K562 (cell line): ENCODE measurements around the gene ANKRD33. TPM values are rescaled to one million over a fixed set of nuclear protein-coding genes. Genes with fewer than 3 reads are reported as not detected.

Source experiments
- ATAC-seq: fragments of 200-7000 bp; cut with Tn5 transposase; 3 replicates; pipeline ENCODE4 v1.9.1; 2020; ENCODE audit warnings: moderate library complexity
- BruUV-seq: library from RNA; stranded (reverse); fragments of 400-500 nt; replicated peaks from 2 replicates; lab custom pipeline; 2021; lab: Mats Ljungman, UMichigan
- CTCF ChIA-PET: fragments of 300-600 bp; formaldehyde crosslinking; extraction: SDS; loops from one replicate; lab custom pipeline; 2021; ENCODE audit warnings: low intra/inter-chr PET ratio; lab: Yijun Ruan, JAX
- POLR2A ChIA-PET: fragments of 300-600, 350-650 bp; sonication (Branson Sonifier 250); formaldehyde crosslinking; extraction: SDS; loops from one replicate; lab custom pipeline; 2021; ENCODE audit warnings: antibody characterized with exemption, inconsistent platforms; lab: Yijun Ruan, JAX
- DNase-seq, 4 experiments: peaks; one replicate each; pipeline versions ENCODE4 v3.0.0 to v3.0.0-alpha.2; 2011 to 2018; ENCODE audit warnings: low spot score in 3 of 4, mixed read lengths in 3 of 4; ENCODE audit errors: extremely low read depth in 1 of 4
- FAIRE-seq: peaks from 2 replicates; lab custom pipeline; 2011; peaks lifted over from hg19 to GRCh38; lab: Jason Lieb, UNC
- H2AFZ ChIP-seq: 2 replicates; pipeline ENCODE4 v1.6.0; 2011; ENCODE audit warnings: low read depth, low read length, control low read depth, inconsistent platforms
- H3K27ac ChIP-seq: fragments of 200-600 bp; 3 replicates; pipeline ENCODE4 v1.8.0; 2011; ENCODE audit warnings: low read depth, mild to moderate bottlenecking, control low read depth, inconsistent platforms, low read length, moderate library complexity, mixed read lengths; ENCODE audit errors: extremely low read depth
- H3K27me3 ChIP-seq, 2 experiments: fragments of 300-600 bp in 1 of 2; 2 replicates in 1 of 2; 3 replicates in 1 of 2; pipeline versions ENCODE4 v1.6.0 to v1.8.0; 2011; ENCODE audit warnings: inconsistent platforms in 2 of 2, low read length in 2 of 2, mild to moderate bottlenecking in 1 of 2, mixed read lengths in 1 of 2, moderate library complexity in 1 of 2; ENCODE audit not compliant: control insufficient read depth in 2 of 2, insufficient read depth in 2 of 2
- H3K36me3 ChIP-seq: fragments of 300-600 bp; 3 replicates; pipeline ENCODE4 v1.8.0; 2011; ENCODE audit warnings: mild to moderate bottlenecking, low read length, inconsistent platforms; ENCODE audit not compliant: control insufficient read depth, insufficient read depth
- H3K4me1 ChIP-seq, 2 experiments: fragments of 200-600 bp in 1 of 2; replicated peaks in 1 of 2; 2 replicates in 1 of 2; 3 replicates in 1 of 2; pipeline versions ENCODE4 v1.5.1 to v1.8.0; 2011; ENCODE audit warnings: inconsistent platforms in 2 of 2, low read length in 2 of 2, mild to moderate bottlenecking in 1 of 2, mixed read lengths in 1 of 2, moderate library complexity in 1 of 2; ENCODE audit not compliant: control insufficient read depth in 2 of 2, insufficient read depth in 2 of 2
- H3K4me2 ChIP-seq: 2 replicates; pipeline ENCODE4 v1.6.1; 2011; ENCODE audit warnings: low read length, control low read depth, inconsistent platforms, mixed read lengths; ENCODE audit not compliant: insufficient read depth
- H3K4me3 ChIP-seq: fragments of 200-600 bp; sonication (generic), shearing (Covaris generic); 2 replicates; pipeline ENCODE4 v1.5.1; 2016; ENCODE audit warnings: control low read depth, inconsistent platforms
- H3K79me2 ChIP-seq: fragments of 200-600 bp; 3 replicates; pipeline ENCODE4 v1.8.0; 2011; ENCODE audit warnings: low read length, inconsistent platforms; ENCODE audit not compliant: control insufficient read depth, insufficient read depth
- H3K9ac ChIP-seq, 2 experiments: 2 replicates each; pipeline versions ENCODE4 v1.6.0 to v1.6.1; 2011; ENCODE audit warnings: low read depth in 2 of 2, low read length in 2 of 2, control low read depth in 1 of 2, inconsistent platforms in 1 of 2, mild to moderate bottlenecking in 1 of 2, mixed read lengths in 1 of 2; ENCODE audit not compliant: insufficient read depth in 1 of 2
- H3K9me1 ChIP-seq: one replicate; pipeline ENCODE4 v1.6.0; 2011; ENCODE audit warnings: inconsistent platforms, mild to moderate bottlenecking, low read length, moderate library complexity; ENCODE audit not compliant: control insufficient read depth, insufficient read depth
- H3K9me3 ChIP-seq: replicated peaks from 2 replicates; pipeline ENCODE4 v1.5.1; 2011; ENCODE audit warnings: low read depth, low read length, inconsistent platforms; ENCODE audit not compliant: control insufficient read depth, insufficient read depth
- H4K20me1 ChIP-seq: replicated peaks from 2 replicates; pipeline ENCODE4 v1.6.1; 2011; ENCODE audit warnings: low read length, inconsistent platforms, mixed read lengths; ENCODE audit not compliant: control insufficient read depth, insufficient read depth
- RBM15 ChIP-seq: fragments of 200-400 bp; formaldehyde crosslinking; IDR thresholded peaks from 2 replicates; pipeline ENCODE4 v1.6.1; 2018; ENCODE audit warnings: mild to moderate bottlenecking, low read length, moderate library complexity; ENCODE audit not compliant: insufficient read depth
- STAG1 ChIP-seq: sonication (generic); formaldehyde crosslinking; IDR thresholded peaks from 2 replicates; pipeline ENCODE4 v1.5.0; 2020; ENCODE audit warnings: missing genetic modification reagents, borderline replicate concordance
- ZBTB7A ChIP-seq: IDR thresholded peaks from 2 replicates; pipeline ENCODE4 v1.6.1; 2011; ENCODE audit warnings: low read depth, mild to moderate bottlenecking, low read length, moderate library complexity, borderline replicate concordance; ENCODE audit not compliant: control insufficient read depth
- WGBS: fragments of 100-300 bp; shearing (Covaris generic); methylation state at CpG from one replicate; pipeline ENCODE4 v1.1.6; 2016; ENCODE audit warnings: low coverage, mixed read lengths; ENCODE audit not compliant: insufficient coverage; ENCODE audit errors: missing lambda C conversion rate; 5-methylcytosine and 5-hydroxymethylcytosine counted together
- in situ Hi-C: fragments of 300-500 bp; cut with MboI; formaldehyde crosslinking; loops from 4 replicates; pipeline ENCODE4 v1.15.0; 2018; ENCODE audit warnings: inconsistent platforms, mixed read lengths
- intact Hi-C: fragments of 100-400 bp; cut with micrococcal nuclease; formaldehyde crosslinking; loops from 2 replicates; pipeline ENCODE4 v1.14.2; 2022
- polyA plus RNA-seq, 8 experiments: library from polyadenylated mRNA; depleted of rRNA in 4 of 8; stranded (reverse) in 5 of 8; unstranded in 3 of 8; fragments of >200 nt; fragmentation: Nextera tagmentation in 2 of 8; fragmentation: Illumina TruSeq in 1 of 8; extraction: Ambion mirVana in 2 of 8; extraction: Trizol in 1 of 8; gene quantifications; 2 replicates each; pipeline versions ENCODE4 v1.2.1 to v1.2.3, GENCODE V29; 2011 to 2014; ENCODE audit warnings: inconsistent platforms in 1 of 8, missing spikeins in 1 of 8
- total RNA-seq, 7 experiments: library from RNA; depleted of rRNA in 6 of 7; stranded (reverse); fragments of >200 nt in 6 of 7; fragmentation: Illumina TruSeq in 2 of 7; extraction: Trizol in 2 of 7; gene quantifications; 2 replicates each; pipeline versions ENCODE4 v1.2.1 to v1.2.3, GENCODE V29; 2011 to 2021; ENCODE audit warnings: low replicate concordance in 1 of 7
- TF ChIP-seq, protein P1 (sequence below): IDR thresholded peaks from 2 replicates; pipeline ENCODE4 v1.6.1; 2011; ENCODE audit warnings: borderline replicate concordance, low read depth, mild to moderate bottlenecking, moderate library complexity, low read length; ENCODE audit not compliant: insufficient read depth, poor library complexity, severe bottlenecking
- TF ChIP-seq, protein P2 (sequence below), 3 experiments: IDR thresholded peaks in 2 of 3; conservative IDR thresholded peaks in 1 of 3; 2 replicates each; pipeline ENCODE4 v1.5.1; 2011 to 2012; ENCODE audit warnings: low read length in 3 of 3, mild to moderate bottlenecking in 3 of 3, control low read depth in 2 of 3, improper control_type of control experiment in 1 of 3, inconsistent platforms in 1 of 3, low read depth in 1 of 3, mixed read lengths in 1 of 3, moderate library complexity in 1 of 3; ENCODE audit not compliant: insufficient read depth in 2 of 3

The ANKRD33 gene
- total and polyA plus RNA-seq, 9 of the 15 experiments (the other 6 are each of a cell fraction or from before 2014, with no cell fraction given): 0.04 to 0.11 (median 0.07) TPM; not detected in 4

DNA sequence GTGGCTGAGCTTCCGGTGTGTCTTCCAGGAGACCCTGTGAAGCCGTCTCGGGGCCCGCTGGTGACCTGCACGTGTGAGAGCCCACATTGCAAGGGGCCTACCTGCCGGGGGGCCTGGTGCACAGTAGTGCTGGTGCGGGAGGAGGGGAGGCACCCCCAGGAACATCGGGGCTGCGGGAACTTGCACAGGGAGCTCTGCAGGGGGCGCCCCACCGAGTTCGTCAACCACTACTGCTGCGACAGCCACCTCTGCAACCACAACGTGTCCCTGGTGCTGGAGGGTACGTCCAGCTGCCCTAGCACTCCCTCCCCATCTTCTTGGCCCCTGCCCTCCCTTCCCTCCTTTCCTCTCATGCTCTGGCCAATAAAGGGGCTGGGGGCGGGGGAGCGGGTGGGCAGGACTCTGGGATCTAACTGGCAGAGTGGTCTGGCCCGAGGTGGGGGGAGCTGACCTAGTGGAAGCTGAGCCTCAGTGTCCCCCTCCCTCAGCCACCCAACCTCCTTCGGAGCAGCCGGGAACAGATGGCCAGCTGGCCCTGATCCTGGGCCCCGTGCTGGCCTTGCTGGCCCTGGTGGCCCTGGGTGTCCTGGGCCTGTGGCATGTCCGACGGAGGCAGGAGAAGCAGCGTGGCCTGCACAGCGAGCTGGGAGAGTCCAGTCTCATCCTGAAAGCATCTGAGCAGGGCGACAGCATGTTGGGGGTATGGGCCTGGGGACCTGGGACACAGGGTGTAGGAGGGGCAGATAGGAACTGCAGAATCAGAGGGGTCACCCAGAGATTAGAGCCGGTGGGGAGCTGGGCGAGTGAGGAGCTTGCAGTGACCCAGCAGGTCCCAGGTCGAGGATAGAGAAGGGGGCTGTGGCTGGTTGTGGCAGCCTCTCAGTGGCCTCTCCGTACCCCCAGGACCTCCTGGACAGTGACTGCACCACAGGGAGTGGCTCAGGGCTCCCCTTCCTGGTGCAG lies 25.4 kb downstream of the ANKRD33 start:
- Histone ChIP-seq H3K27me3 (no peaks in the 10 kb centered on the region; a peak in 1 of 5 replicates), H2AFZ (no peak overlapping the region; the same call in 1 of the 2 replicates), H3K9me1 (no peaks in the 10 kb centered on the region), H3K4me1 (peaks cover 45 to 58% of the 10 kb centered on the region in 2 experiments), H3K4me3 (no peak overlapping the region), H3K4me2 (peak overlapping the region; percentile 23; the same call in 1 of the 2 replicates), H3K9me3 (no peaks in the 10 kb centered on the region), H3K9ac (peak overlapping the region in 1 of 2 experiments; percentile 53; a peak in 1 of 4 replicates), H3K79me2 (no peaks in the 10 kb centered on the region), H4K20me1 (peaks cover 4% of the 10 kb centered on the region), H3K27ac (no peak overlapping the region), H3K36me3 (no peaks in the 10 kb centered on the region)
- in situ Hi-C loops (no loop called here), intact Hi-C loops (no loop called here)
- BruUV-seq: no TSS peak
- ChIA-PET CTCF (no interaction called here), POLR2A (no interaction called here)
- no peak for FAIRE-seq
- ATAC-seq: peak; percentile 17; the same call in 2 of the 3 replicates
- TF ChIP-seq ZBTB7A (peak; percentile 21; the same call in 1 of the 2 replicates), STAG1 (CRISPR knock-in tag) (no peak), RBM15 (no peak)
- TF ChIP-seq, protein P1, sequence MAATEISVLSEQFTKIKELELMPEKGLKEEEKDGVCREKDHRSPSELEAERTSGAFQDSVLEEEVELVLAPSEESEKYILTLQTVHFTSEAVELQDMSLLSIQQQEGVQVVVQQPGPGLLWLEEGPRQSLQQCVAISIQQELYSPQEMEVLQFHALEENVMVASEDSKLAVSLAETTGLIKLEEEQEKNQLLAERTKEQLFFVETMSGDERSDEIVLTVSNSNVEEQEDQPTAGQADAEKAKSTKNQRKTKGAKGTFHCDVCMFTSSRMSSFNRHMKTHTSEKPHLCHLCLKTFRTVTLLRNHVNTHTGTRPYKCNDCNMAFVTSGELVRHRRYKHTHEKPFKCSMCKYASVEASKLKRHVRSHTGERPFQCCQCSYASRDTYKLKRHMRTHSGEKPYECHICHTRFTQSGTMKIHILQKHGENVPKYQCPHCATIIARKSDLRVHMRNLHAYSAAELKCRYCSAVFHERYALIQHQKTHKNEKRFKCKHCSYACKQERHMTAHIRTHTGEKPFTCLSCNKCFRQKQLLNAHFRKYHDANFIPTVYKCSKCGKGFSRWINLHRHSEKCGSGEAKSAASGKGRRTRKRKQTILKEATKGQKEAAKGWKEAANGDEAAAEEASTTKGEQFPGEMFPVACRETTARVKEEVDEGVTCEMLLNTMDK: peak; percentile 68
- TF ChIP-seq, protein P2, sequence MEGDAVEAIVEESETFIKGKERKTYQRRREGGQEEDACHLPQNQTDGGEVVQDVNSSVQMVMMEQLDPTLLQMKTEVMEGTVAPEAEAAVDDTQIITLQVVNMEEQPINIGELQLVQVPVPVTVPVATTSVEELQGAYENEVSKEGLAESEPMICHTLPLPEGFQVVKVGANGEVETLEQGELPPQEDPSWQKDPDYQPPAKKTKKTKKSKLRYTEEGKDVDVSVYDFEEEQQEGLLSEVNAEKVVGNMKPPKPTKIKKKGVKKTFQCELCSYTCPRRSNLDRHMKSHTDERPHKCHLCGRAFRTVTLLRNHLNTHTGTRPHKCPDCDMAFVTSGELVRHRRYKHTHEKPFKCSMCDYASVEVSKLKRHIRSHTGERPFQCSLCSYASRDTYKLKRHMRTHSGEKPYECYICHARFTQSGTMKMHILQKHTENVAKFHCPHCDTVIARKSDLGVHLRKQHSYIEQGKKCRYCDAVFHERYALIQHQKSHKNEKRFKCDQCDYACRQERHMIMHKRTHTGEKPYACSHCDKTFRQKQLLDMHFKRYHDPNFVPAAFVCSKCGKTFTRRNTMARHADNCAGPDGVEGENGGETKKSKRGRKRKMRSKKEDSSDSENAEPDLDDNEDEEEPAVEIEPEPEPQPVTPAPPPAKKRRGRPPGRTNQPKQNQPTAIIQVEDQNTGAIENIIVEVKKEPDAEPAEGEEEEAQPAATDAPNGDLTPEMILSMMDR (IDR thresholded peaks at IDR 0.05 in 2 of 3, conservative IDR thresholded peaks at IDR 0.05 in 1 of 3; ENCODE audit: insufficient read depth in 2 of 3, low read depth in 1 of 3, low read length in 3 of 3): peak; percentile 36 to 47 (median 37); a peak in 3 of 6 replicates
- 66% methylated on average over 22 of the region's 30 CpGs for WGBS
- DNase-seq: peak in 3 of 4 experiments; percentile 36 to 45 (median 38)
